ENCODE data around the gene MOK.

The MOK gene

GRCh38 chr14:102345232-102345631, 40.3 kb upstream of the MOK start:
- no peak for TF ChIP-seq CTCF (IDR thresholded peaks at IDR 0.05; ENCODE audit: low read depth, low read length, missing control alignments)
- no peak overlapping the region for H3K4me3 ChIP-seq (replicated peaks; ENCODE audit: low read depth, low read length)
- DNase-seq (ENCODE audit: extremely low read depth, low read depth) = no peak

GRCh38 chr14:102344485-102344884, 39.5 kb upstream of the MOK start:
- TF ChIP-seq CTCF (IDR thresholded peaks at IDR 0.05; ENCODE audit: low read depth, low read length, missing control alignments) = no peak
- DNase-seq (ENCODE audit: extremely low read depth, low read depth) = no peak

GRCh38 chr14:102344084-102344483, 39.1 kb upstream of the MOK start:
- TF ChIP-seq CTCF (IDR thresholded peaks at IDR 0.05; ENCODE audit: low read depth, low read length, missing control alignments) = no peak
- H3K4me3 ChIP-seq (replicated peaks; ENCODE audit: low read depth, low read length) = no peak overlapping the region
- DNase-seq (ENCODE audit: extremely low read depth, low read depth) = no peak

More at GRCh38 chr14:102344485-102344884, 39.5 kb upstream of the MOK start:
- no peak overlapping the region for H3K4me3 ChIP-seq (replicated peaks; ENCODE audit: low read depth, low read length)

GRCh38 chr14:102342238-102342637, 37.3 kb upstream of the MOK start:
- no peak for DNase-seq (ENCODE audit: extremely low read depth, low read depth)
- no peak overlapping the region for H3K4me3 ChIP-seq (replicated peaks; ENCODE audit: low read depth, low read length)
- no peak for TF ChIP-seq CTCF (IDR thresholded peaks at IDR 0.05; ENCODE audit: low read depth, low read length, missing control alignments)

GRCh38 chr14:102341566-102341965, 36.6 kb upstream of the MOK start:
- H3K4me3 ChIP-seq (replicated peaks; ENCODE audit: low read depth, low read length) = no peak overlapping the region
- no peak for TF ChIP-seq CTCF (IDR thresholded peaks at IDR 0.05; ENCODE audit: low read depth, low read length, missing control alignments)
- DNase-seq (ENCODE audit: extremely low read depth, low read depth) = no peak

GRCh38 chr14:102338724-102339123, 33.8 kb upstream of the MOK start:
- no peak for DNase-seq (ENCODE audit: extremely low read depth, low read depth)

More at GRCh38 chr14:102338724-102339123, 33.8 kb upstream of the MOK start:
- no peak overlapping the region for H3K4me3 ChIP-seq (replicated peaks; ENCODE audit: low read depth, low read length)
- no peak for TF ChIP-seq CTCF (IDR thresholded peaks at IDR 0.05; ENCODE audit: low read depth, low read length, missing control alignments)
